IPS-11a (cell line): ENCODE data around the gene NCKIPSD.

Experiments used
- H3K4me3 ChIP-seq: one replicate; pipeline ENCODE4 v1.5.1; 2013; ENCODE audit warnings: low read depth, low read length, control low read depth

The NCKIPSD gene

GRCh38 chr3:48651771-48652170 is 33.9 kb downstream of the NCKIPSD start:
- H3K4me3 ChIP-seq, result no peak overlapping the region

- H3K4me3 ChIP-seq, result no peak overlapping the region
Observed at GRCh38 chr3:48650723-48651122, 35.0 kb downstream of the NCKIPSD start.

- no peak overlapping the region for H3K4me3 ChIP-seq
Observed at GRCh38 chr3:48648188-48648850, 37.4 kb downstream of the NCKIPSD start.

GRCh38 chr3:48647714-48648113 is 38.0 kb downstream of the NCKIPSD start:
- no peak overlapping the region for H3K4me3 ChIP-seq

- no peak overlapping the region for H3K4me3 ChIP-seq
Observed at GRCh38 chr3:48644898-48645760, 40.6 kb downstream of the NCKIPSD start.

GRCh38 chr3:48642605-48643004 is 43.1 kb downstream of the NCKIPSD start:
- no peak overlapping the region for H3K4me3 ChIP-seq

GRCh38 chr3:48641396-48641795 is 44.3 kb downstream of the NCKIPSD start:
- H3K4me3 ChIP-seq, result no peak overlapping the region

- no peak overlapping the region for H3K4me3 ChIP-seq
Observed at GRCh38 chr3:48639944-48640606, 45.6 kb downstream of the NCKIPSD start.

GRCh38 chr3:48637305-48637704 is 48.4 kb downstream of the NCKIPSD start:
- no peak overlapping the region for H3K4me3 ChIP-seq

GRCh38 chr3:48636149-48636655 is 49.5 kb downstream of the NCKIPSD start:
- H3K4me3 ChIP-seq, result peak overlapping the region; percentile 79

- H3K4me3 ChIP-seq, result peak within 1 kb of the TSS; percentile 79
Observed at GRCh38 chr3:48635222-48636021, 50.3 kb downstream of the NCKIPSD start, which contains the start of gene SLC26A6. Gene SLC26A6, minus strand, starts transcription at chr3:48635461. Its CDS starts 68 bp downstream, at chr3:48635393.

GRCh38 chr3:48634661-48635221 is 51.0 kb downstream of the NCKIPSD start:
- H3K4me3 ChIP-seq, result peak overlapping the region; percentile 79

- H3K4me3 ChIP-seq, result no peak overlapping the region
Observed at GRCh38 chr3:48633743-48634142, 52.0 kb downstream of the NCKIPSD start.

- no peak overlapping the region for H3K4me3 ChIP-seq
Observed at GRCh38 chr3:48633256-48633655, 52.5 kb downstream of the NCKIPSD start.

- H3K4me3 ChIP-seq, result no peak overlapping the region
Observed at GRCh38 chr3:48631516-48632448, 53.9 kb downstream of the NCKIPSD start.

- H3K4me3 ChIP-seq, result no peak overlapping the region
Observed at GRCh38 chr3:48630833-48631232, 54.9 kb downstream of the NCKIPSD start.

GRCh38 chr3:48630407-48630806 is 55.3 kb downstream of the NCKIPSD start:
- no peak overlapping the region for H3K4me3 ChIP-seq

- H3K4me3 ChIP-seq, result no peak overlapping the region
Observed at GRCh38 chr3:48629894-48630293, 55.8 kb downstream of the NCKIPSD start.
